PC-3 (cell line): ENCODE data around the gene SOX6.
"Not testable (repeated sequence)": the region's sequence is repeated elsewhere in the genome, so short reads cannot be mapped to it uniquely, and the experiment has no call there.

Experiments used
- EZH2 ChIP-seq: fragments of 300-600 bp; sonication (generic); IDR thresholded peaks from one replicate; pipeline ENCODE4 v1.6.1; 2017; ENCODE audit warnings: antibody characterized with exemption, mild to moderate bottlenecking, low read length; ENCODE audit not compliant: unreplicated experiment
- TF ChIP-seq, protein P1 (sequence below): fragments of 300-600 bp; sonication (generic); conservative IDR thresholded peaks from 2 replicates; pipeline ENCODE4 v1.5.1; 2017; ENCODE audit warnings: antibody characterized with exemption, low read depth, mild to moderate bottlenecking, low read length

GRCh38 chr11:16390826-16391225 lies 34.5 kb upstream of the SOX6 start:
- TF ChIP-seq, protein P1, sequence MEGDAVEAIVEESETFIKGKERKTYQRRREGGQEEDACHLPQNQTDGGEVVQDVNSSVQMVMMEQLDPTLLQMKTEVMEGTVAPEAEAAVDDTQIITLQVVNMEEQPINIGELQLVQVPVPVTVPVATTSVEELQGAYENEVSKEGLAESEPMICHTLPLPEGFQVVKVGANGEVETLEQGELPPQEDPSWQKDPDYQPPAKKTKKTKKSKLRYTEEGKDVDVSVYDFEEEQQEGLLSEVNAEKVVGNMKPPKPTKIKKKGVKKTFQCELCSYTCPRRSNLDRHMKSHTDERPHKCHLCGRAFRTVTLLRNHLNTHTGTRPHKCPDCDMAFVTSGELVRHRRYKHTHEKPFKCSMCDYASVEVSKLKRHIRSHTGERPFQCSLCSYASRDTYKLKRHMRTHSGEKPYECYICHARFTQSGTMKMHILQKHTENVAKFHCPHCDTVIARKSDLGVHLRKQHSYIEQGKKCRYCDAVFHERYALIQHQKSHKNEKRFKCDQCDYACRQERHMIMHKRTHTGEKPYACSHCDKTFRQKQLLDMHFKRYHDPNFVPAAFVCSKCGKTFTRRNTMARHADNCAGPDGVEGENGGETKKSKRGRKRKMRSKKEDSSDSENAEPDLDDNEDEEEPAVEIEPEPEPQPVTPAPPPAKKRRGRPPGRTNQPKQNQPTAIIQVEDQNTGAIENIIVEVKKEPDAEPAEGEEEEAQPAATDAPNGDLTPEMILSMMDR: not testable (repeated sequence)
- TF ChIP-seq EZH2: not testable (repeated sequence)
